ENCODE measurements around the gene POU2F1.

POU2F1 gene

DNA sequence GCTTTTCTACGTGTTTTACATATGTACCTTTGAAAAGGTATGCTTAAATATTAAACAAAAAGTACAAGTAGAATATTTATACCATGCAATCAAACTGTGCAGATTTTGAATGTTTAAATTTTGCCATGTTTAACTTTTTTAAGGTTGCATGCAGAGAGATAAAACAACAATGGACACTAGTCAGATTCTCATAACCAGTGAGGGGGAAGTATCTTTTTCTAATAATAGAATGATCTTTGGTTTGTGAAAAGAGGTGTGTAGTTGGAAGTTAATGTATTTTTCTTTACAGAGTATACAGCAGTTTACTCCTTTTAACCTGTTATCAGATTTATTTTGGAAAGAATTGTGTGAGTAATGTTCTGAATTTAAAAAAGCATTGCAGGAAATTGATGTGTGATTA lies 27.1 kb downstream of the POU2F1 start:
- no peak for DNase-seq (ENCODE audit: low read depth, low spot score)
- Histone ChIP-seq H3K36me3 (ENCODE audit: insufficient read depth, insufficient read length, low read length) (peaks cover 8% of the 10 kb centered on the region), H3K9me3 (ENCODE audit: insufficient read depth, low read length) (no peaks in the 10 kb centered on the region), H3K4me1 (ENCODE audit: insufficient read depth, insufficient read length) (no peaks in the 10 kb centered on the region), H3K27me3 (ENCODE audit: insufficient read depth, insufficient read length) (no peaks in the 10 kb centered on the region), H3K4me3 (ENCODE audit: insufficient read length, low read depth) (no peak overlapping the region), H3K9ac (ENCODE audit: insufficient read length, low read depth) (no peak overlapping the region)
- no peak for TF ChIP-seq SUZ12 (IDR thresholded peaks at IDR 0.05; ENCODE audit: extremely low read depth, insufficient read depth, insufficient read length)
- TF ChIP-seq YY1 (IDR thresholded peaks at IDR 0.05; ENCODE audit: insufficient read depth, insufficient read length) = no peak
- no peak for TF ChIP-seq ZNF274 (IDR thresholded peaks at IDR 0.05; ENCODE audit: low read depth, low read length)

DNA sequence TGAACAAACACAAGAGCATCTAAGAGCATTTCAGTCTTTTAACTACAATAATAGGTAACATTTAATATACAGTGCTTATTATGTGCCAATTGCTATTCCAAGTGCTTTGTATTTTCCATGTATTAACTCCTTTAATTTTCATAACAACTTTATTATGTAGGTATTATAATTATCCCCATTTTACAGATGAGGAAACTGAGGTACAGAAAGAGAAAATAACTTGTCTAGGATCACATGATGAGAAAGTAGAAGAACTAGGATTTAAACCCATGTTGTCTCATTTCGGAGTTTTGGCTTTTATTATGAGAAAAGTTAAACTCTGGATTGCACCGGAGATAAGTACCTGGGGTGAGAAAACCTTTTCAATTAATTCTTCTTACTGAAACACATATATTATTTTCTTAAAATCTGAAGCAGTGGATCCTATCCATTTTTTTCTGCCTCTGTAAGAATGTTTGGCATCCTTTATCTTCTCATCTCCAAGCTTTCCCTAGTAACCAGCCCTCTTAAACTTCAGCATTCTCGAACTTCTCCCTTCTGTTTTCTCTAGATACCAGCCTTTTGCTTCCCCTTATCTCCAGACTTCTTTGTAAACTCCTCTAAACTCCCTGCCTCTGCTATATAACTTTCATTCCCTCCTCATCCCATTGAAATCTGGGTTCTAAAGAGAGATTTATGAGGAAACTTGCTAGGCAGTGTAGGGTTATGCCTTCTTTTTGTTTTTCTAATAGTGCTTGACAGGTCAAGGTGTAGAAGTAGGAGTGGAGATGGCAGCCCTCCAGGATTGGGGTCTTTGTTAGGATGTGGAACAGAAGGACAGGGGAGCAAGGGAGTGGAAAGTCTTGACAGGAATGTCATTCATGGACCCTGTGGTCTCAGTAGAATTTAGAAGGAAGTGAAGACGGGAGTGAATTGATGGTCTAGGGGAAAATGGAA lies 28.3 kb downstream of the POU2F1 start:
- H3K27me3 ChIP-seq (ENCODE audit: insufficient read depth, insufficient read length) = no peaks in the 10 kb centered on the region
- no peak overlapping the region for H3K9ac ChIP-seq (ENCODE audit: insufficient read length, low read depth)
- no peak for TF ChIP-seq ZNF274 (IDR thresholded peaks at IDR 0.05; ENCODE audit: low read depth, low read length)
- no peak for TF ChIP-seq SUZ12 (IDR thresholded peaks at IDR 0.05; ENCODE audit: extremely low read depth, insufficient read depth, insufficient read length)
- TF ChIP-seq YY1 (IDR thresholded peaks at IDR 0.05; ENCODE audit: insufficient read depth, insufficient read length) = no peak
- H3K4me3 ChIP-seq (ENCODE audit: insufficient read length, low read depth) = no peak overlapping the region
- no peaks in the 10 kb centered on the region for H3K4me1 ChIP-seq (ENCODE audit: insufficient read depth, insufficient read length)
- H3K9me3 ChIP-seq (ENCODE audit: insufficient read depth, low read length) = no peaks in the 10 kb centered on the region
- H3K36me3 ChIP-seq (ENCODE audit: insufficient read depth, insufficient read length, low read length) = peaks cover 7% of the 10 kb centered on the region
- DNase-seq (ENCODE audit: low read depth, low spot score) = no peak

DNA sequence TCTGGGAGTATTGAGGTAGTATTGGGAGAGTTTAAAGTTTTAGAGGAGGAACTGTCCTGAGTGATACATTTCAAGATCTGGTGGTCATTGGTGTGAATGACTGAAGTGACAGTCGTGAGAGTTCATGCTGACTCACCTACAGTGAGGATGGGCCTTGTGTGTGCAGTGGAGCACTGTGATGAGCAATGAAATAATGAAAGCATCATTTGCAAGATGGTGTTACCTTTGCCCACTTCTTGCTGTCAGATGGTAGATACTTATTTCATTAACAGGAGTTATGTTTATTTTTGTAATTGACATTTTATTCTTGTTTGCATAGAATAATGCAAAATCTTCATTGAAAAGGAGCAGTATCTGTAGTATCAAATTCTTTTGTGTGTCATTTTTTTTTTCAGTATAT lies 29.0 kb downstream of the POU2F1 start:
- H3K27me3 ChIP-seq (ENCODE audit: insufficient read depth, insufficient read length) = no peaks in the 10 kb centered on the region
- no peak overlapping the region for H3K9ac ChIP-seq (ENCODE audit: insufficient read length, low read depth)
- DNase-seq (ENCODE audit: low read depth, low spot score) = no peak
- no peak overlapping the region for H3K4me3 ChIP-seq (ENCODE audit: insufficient read length, low read depth)
- peaks cover 3% of the 10 kb centered on the region for H3K36me3 ChIP-seq (ENCODE audit: insufficient read depth, insufficient read length, low read length)
- H3K4me1 ChIP-seq (ENCODE audit: insufficient read depth, insufficient read length) = no peaks in the 10 kb centered on the region
- TF ChIP-seq YY1 (IDR thresholded peaks at IDR 0.05; ENCODE audit: insufficient read depth, insufficient read length) (no peak), SUZ12 (IDR thresholded peaks at IDR 0.05; ENCODE audit: extremely low read depth, insufficient read depth, insufficient read length) (no peak), ZNF274 (IDR thresholded peaks at IDR 0.05; ENCODE audit: low read depth, low read length) (no peak)
- no peaks in the 10 kb centered on the region for H3K9me3 ChIP-seq (ENCODE audit: insufficient read depth, low read length)

DNA sequence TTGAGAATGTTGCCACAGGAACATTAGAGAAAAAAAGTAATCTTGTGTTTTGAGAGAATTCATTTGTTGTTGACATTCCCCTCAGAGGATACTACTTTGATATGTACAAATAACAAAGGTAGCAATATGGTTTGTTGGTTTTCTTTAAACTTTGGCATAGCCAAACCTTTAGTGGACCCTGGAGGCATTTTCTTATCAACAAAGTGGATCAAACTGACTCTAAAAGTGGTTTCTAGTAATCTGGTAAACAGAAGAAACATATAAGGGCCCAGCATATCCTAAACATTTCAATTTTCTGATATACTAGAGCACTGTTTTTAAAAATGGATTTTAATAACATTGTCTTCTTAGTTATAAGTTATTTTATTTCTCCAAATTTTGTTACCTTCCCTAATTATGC lies 29.8 kb downstream of the POU2F1 start:
- Histone ChIP-seq H3K27me3 (ENCODE audit: insufficient read depth, insufficient read length) (no peaks in the 10 kb centered on the region), H3K9ac (ENCODE audit: insufficient read length, low read depth) (no peak overlapping the region), H3K9me3 (ENCODE audit: insufficient read depth, low read length) (no peaks in the 10 kb centered on the region), H3K36me3 (ENCODE audit: insufficient read depth, insufficient read length, low read length) (peaks cover 3% of the 10 kb centered on the region), H3K4me1 (ENCODE audit: insufficient read depth, insufficient read length) (no peaks in the 10 kb centered on the region), H3K4me3 (ENCODE audit: insufficient read length, low read depth) (no peak overlapping the region)
- DNase-seq (ENCODE audit: low read depth, low spot score) = no peak
- TF ChIP-seq YY1 (IDR thresholded peaks at IDR 0.05; ENCODE audit: insufficient read depth, insufficient read length) (no peak), SUZ12 (IDR thresholded peaks at IDR 0.05; ENCODE audit: extremely low read depth, insufficient read depth, insufficient read length) (no peak), ZNF274 (IDR thresholded peaks at IDR 0.05; ENCODE audit: low read depth, low read length) (no peak)

DNA sequence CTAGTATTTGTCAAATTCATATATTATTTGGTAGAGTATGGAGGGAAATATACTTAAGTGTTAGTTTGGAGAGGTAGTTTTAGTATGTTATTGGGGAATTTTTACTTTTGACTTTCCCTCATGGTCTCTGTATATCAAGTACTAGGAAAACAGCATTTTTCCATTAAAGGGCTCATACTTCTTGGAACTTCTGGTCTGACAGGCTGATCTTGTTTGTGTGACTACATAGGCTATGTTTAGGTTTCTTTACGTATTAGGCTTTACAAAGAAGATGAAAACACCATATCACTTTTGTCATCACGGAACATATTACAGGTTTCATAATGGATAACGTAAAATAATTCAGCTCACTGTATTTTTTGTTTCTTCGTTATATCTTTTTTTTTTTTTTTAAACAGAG lies 30.8 kb downstream of the POU2F1 start:
- Histone ChIP-seq H3K4me3 (ENCODE audit: insufficient read length, low read depth) (no peak overlapping the region), H3K27me3 (ENCODE audit: insufficient read depth, insufficient read length) (no peaks in the 10 kb centered on the region), H3K36me3 (ENCODE audit: insufficient read depth, insufficient read length, low read length) (peaks cover 3% of the 10 kb centered on the region), H3K9ac (ENCODE audit: insufficient read length, low read depth) (no peak overlapping the region), H3K4me1 (ENCODE audit: insufficient read depth, insufficient read length) (no peaks in the 10 kb centered on the region), H3K9me3 (ENCODE audit: insufficient read depth, low read length) (no peaks in the 10 kb centered on the region)
- no peak for TF ChIP-seq YY1 (IDR thresholded peaks at IDR 0.05; ENCODE audit: insufficient read depth, insufficient read length)
- no peak for TF ChIP-seq ZNF274 (IDR thresholded peaks at IDR 0.05; ENCODE audit: low read depth, low read length)
- TF ChIP-seq SUZ12 (IDR thresholded peaks at IDR 0.05; ENCODE audit: extremely low read depth, insufficient read depth, insufficient read length) = no peak
- DNase-seq (ENCODE audit: low read depth, low spot score) = no peak

DNA sequence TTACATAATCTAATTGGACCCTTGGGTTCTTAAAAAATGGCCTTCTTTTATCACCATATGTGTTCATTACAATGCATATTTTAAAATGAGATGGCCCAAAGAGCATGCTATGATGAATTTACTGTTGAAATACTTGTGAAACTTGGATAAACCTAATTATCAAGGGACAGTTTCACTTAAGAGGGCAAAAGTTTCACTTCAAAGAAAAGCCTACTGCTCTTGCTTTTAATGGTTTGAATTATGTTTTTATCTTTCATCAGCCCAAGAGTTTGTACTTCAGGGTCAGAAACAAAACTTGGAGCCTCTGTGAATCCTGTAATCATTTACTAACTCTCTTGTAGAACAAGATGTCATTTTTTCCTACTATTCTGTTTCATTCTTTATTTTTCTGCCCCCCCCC lies 32.3 kb downstream of the POU2F1 start:
- no peak for DNase-seq (ENCODE audit: low read depth, low spot score)
- no peaks in the 10 kb centered on the region for H3K36me3 ChIP-seq (ENCODE audit: insufficient read depth, insufficient read length, low read length)
- H3K9me3 ChIP-seq (ENCODE audit: insufficient read depth, low read length) = no peaks in the 10 kb centered on the region
- no peak overlapping the region for H3K4me3 ChIP-seq (ENCODE audit: insufficient read length, low read depth)
- no peak for TF ChIP-seq ZNF274 (IDR thresholded peaks at IDR 0.05; ENCODE audit: low read depth, low read length)
- no peak for TF ChIP-seq YY1 (IDR thresholded peaks at IDR 0.05; ENCODE audit: insufficient read depth, insufficient read length)
- H3K4me1 ChIP-seq (ENCODE audit: insufficient read depth, insufficient read length) = no peaks in the 10 kb centered on the region
- no peaks in the 10 kb centered on the region for H3K27me3 ChIP-seq (ENCODE audit: insufficient read depth, insufficient read length)
- H3K9ac ChIP-seq (ENCODE audit: insufficient read length, low read depth) = no peak overlapping the region

DNA sequence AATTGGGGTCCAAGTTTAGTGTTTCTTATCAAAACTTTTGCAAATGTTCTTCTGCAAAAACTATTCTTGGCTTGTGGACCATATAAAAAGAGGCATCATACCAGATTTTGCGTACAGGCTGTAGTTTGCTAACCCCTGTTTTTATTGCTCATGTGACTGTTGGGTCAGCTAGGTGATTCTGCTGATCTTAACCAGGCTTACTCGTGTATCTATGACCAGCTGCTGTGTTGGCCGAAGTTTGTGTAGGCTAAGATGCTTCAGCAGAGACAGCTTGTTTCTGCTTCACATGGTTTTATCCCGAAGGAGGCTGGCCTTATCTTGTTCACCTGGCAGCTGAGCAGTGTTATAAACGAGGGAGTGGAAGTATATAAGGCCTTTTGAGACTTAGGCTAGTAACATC lies 38.2 kb downstream of the POU2F1 start:
- TF ChIP-seq SUZ12 (IDR thresholded peaks at IDR 0.05; ENCODE audit: extremely low read depth, insufficient read depth, insufficient read length) (no peak), YY1 (IDR thresholded peaks at IDR 0.05; ENCODE audit: insufficient read depth, insufficient read length) (no peak), ZNF274 (IDR thresholded peaks at IDR 0.05; ENCODE audit: low read depth, low read length) (no peak)
- Histone ChIP-seq H3K9ac (ENCODE audit: insufficient read length, low read depth) (no peak overlapping the region), H3K4me1 (ENCODE audit: insufficient read depth, insufficient read length) (no peaks in the 10 kb centered on the region), H3K4me3 (ENCODE audit: insufficient read length, low read depth) (no peak overlapping the region), H3K36me3 (ENCODE audit: insufficient read depth, insufficient read length, low read length) (no peaks in the 10 kb centered on the region), H3K9me3 (ENCODE audit: insufficient read depth, low read length) (no peaks in the 10 kb centered on the region), H3K27me3 (ENCODE audit: insufficient read depth, insufficient read length) (no peaks in the 10 kb centered on the region)
- DNase-seq (ENCODE audit: low read depth, low spot score) = no peak
